GM23248 (cell line): ENCODE measurements around the gene FOXRED1. TPM values are rescaled to one million over a fixed set of nuclear protein-coding genes. Genes with fewer than 3 reads are reported as not detected.

ENCODE experiments used
- DNase-seq: peaks from one replicate; pipeline ENCODE4 v3.0.0-alpha.2; 2015
- H2AFZ ChIP-seq: fragments of 200-600 bp; sonication (generic); 2 replicates; pipeline ENCODE4 v1.6.1; 2016; ENCODE audit warnings: antibody characterized with exemption
- H3F3A ChIP-seq: fragments of 200-600 bp; sonication (generic); 2 replicates; pipeline ENCODE4 v1.6.1; 2016; ENCODE audit warnings: mild to moderate bottlenecking, antibody characterized with exemption, mixed run types; ENCODE audit not compliant: insufficient read depth
- H3K27ac ChIP-seq: fragments of 200-600 bp; sonication (generic); 2 replicates; pipeline ENCODE4 v1.5.1; 2016; ENCODE audit warnings: mild to moderate bottlenecking
- H3K27me3 ChIP-seq: fragments of 200-600 bp; sonication (generic); replicated peaks from 2 replicates; pipeline ENCODE4 v1.6.1; 2016; ENCODE audit warnings: mild to moderate bottlenecking; ENCODE audit not compliant: insufficient read depth
- H3K36me3 ChIP-seq: fragments of 200-600 bp; sonication (generic); 2 replicates; pipeline ENCODE4 v1.6.1; 2016; ENCODE audit warnings: low read depth, mild to moderate bottlenecking
- H3K4me1 ChIP-seq: fragments of 200-600 bp; sonication (generic); 2 replicates; pipeline ENCODE4 v1.6.1; 2016; ENCODE audit warnings: mild to moderate bottlenecking; ENCODE audit not compliant: insufficient read depth
- H3K4me2 ChIP-seq: fragments of 200-600 bp; sonication (generic); one replicate; pipeline ENCODE4 v1.6.1; 2016; ENCODE audit warnings: mild to moderate bottlenecking; ENCODE audit not compliant: unreplicated experiment
- H3K4me3 ChIP-seq: fragments of 200-600 bp; sonication (generic); 2 replicates; pipeline ENCODE4 v1.5.1; 2016; ENCODE audit warnings: mild to moderate bottlenecking
- H3K79me2 ChIP-seq: fragments of 200-600 bp; sonication (generic); 2 replicates; pipeline ENCODE4 v1.6.1; 2016; ENCODE audit warnings: mild to moderate bottlenecking; ENCODE audit not compliant: insufficient read depth
- H3K9ac ChIP-seq: fragments of 200-600 bp; sonication (generic); 2 replicates; pipeline ENCODE4 v1.6.1; 2016; ENCODE audit warnings: mild to moderate bottlenecking
- H3K9me2 ChIP-seq: fragments of 200-600 bp; sonication (generic); 2 replicates; pipeline ENCODE4 v1.6.1; 2016; ENCODE audit warnings: mixed run types, mild to moderate bottlenecking, moderate library complexity; ENCODE audit not compliant: insufficient read depth
- H3K9me3 ChIP-seq: fragments of 200-600 bp; sonication (generic); one replicate; pipeline ENCODE4 v1.6.1; 2017; ENCODE audit warnings: low read depth
- H4K20me1 ChIP-seq: fragments of 200-600 bp; sonication (generic); 2 replicates; pipeline ENCODE4 v1.6.0; 2016; ENCODE audit not compliant: insufficient read depth
- EZH2 ChIP-seq: fragments of 200-600 bp; sonication (generic); IDR thresholded peaks from 2 replicates; pipeline ENCODE4 v1.6.1; 2018; ENCODE audit warnings: antibody characterized with exemption, mild to moderate bottlenecking; ENCODE audit not compliant: insufficient read depth, poor library complexity, severe bottlenecking
- EZH2phosphoT487 ChIP-seq: fragments of 200-600 bp; sonication (generic); IDR thresholded peaks from 2 replicates; pipeline ENCODE4 v1.6.1; 2018; ENCODE audit warnings: antibody characterized with exemption, moderate library complexity, mild to moderate bottlenecking, low read depth; ENCODE audit not compliant: insufficient read depth
- WGBS, 2 experiments: methylation state at CpG; one replicate each; pipeline ENCODE4 v1.1.6; 2015 to 2017; ENCODE audit warnings: low lambda C conversion rate in 2 of 2, low coverage in 1 of 2; ENCODE audit errors: missing lambda C conversion rate in 2 of 2; 5-methylcytosine and 5-hydroxymethylcytosine counted together
- in situ Hi-C: fragments of 300-500 bp; cut with MboI; formaldehyde crosslinking; loops from 2 replicates; pipeline ENCODE4 v1.15.0; 2020
- polyA plus RNA-seq: library from polyadenylated mRNA; unstranded; fragments of >200 nt; fragmentation: Nextera tagmentation; extraction: Ambion mirVana; gene quantifications from 2 replicates; pipeline ENCODE4 v1.2.1, GENCODE V29; 2016
- total RNA-seq: library from RNA; depleted of rRNA; stranded (reverse); fragments of >200 nt; shearing (Covaris generic); gene quantifications from 2 replicates; pipeline ENCODE4 v1.2.3, GENCODE V29; 2014

The FOXRED1 gene
- total and polyA plus RNA-seq, 2 experiments from 2014 or later = 9.0 to 14.1 TPM

DNA sequence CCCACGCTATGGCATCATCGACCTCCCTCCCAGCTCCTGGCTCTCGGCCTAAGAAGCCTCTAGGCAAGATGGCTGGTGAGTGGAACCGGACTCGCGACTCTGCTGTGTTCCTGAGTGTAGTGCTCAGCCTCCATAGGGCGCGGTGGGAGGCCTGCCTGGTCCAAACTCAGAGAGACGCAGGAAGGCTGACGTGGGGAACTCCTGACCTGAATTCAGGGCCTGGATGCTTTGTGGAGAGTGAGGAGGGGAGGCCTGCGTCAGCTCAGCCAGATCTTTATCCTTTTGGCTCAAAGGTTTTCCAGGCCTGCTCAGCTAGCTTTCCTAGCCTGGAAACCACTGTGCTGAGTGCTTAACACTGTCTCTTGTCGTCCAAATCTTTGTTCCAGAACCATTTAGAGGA is 21.9 kb downstream of the FOXRED1 start:
- DNase-seq = no peak
- TF ChIP-seq EZH2phosphoT487 (no peak), EZH2 (no peak)
- Histone ChIP-seq H3K9me3 (no peaks in the 10 kb centered on the region), H3K27me3 (no peaks in the 10 kb centered on the region), H3K27ac (no peak overlapping the region), H3K79me2 (peaks cover 15% of the 10 kb centered on the region), H3K9me2 (no peaks in the 10 kb centered on the region), H4K20me1 (peaks cover 10% of the 10 kb centered on the region; the same call in 1 of the 2 replicates), H3K4me3 (no peak overlapping the region), H3K4me1 (no peaks in the 10 kb centered on the region), H3F3A (no peaks in the 10 kb centered on the region), H3K9ac (no peak overlapping the region), H2AFZ (no peak overlapping the region), H3K4me2 (no peak overlapping the region), H3K36me3 (peaks cover 4% of the 10 kb centered on the region; the same call in 1 of the 2 replicates)
- in situ Hi-C loops = no loop called here
- 86 to 88% methylated on average over 12 of the region's 12 CpGs for WGBS, 2 experiments

DNA sequence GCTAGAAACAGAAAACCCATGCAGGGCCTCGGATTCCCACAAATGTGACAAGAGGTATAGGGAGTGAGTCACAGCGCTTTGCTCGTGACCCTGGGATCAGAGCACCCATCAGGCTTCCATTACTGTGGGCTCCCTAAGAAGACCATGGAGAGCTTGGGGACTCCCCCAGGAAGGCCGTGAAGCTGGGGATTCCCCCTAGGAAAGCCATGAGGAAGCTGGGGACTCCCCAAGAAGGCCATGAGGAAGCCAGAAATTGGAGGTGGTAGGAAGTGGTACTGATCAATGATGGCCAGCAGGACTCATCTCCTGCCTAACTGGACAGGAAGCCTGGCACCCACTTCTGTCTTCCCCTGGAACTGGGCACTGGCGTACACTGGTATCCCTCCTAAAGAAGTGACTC is 24.8 kb downstream of the FOXRED1 start:
- no peak overlapping the region for H2AFZ ChIP-seq
- no peaks in the 10 kb centered on the region for H3K9me3 ChIP-seq
- H3K4me3 ChIP-seq = no peak overlapping the region
- WGBS, 2 experiments = 95 to 96% methylated on average over 5 of the region's 5 CpGs
- H3K27me3 ChIP-seq = no peaks in the 10 kb centered on the region
- no peak overlapping the region for H3K9ac ChIP-seq
- 0 out of 2 replicates have a peak, but pooled peaks cover 4% of the 10 kb centered on the region for H3K79me2 ChIP-seq
- H3K36me3 ChIP-seq = peaks cover 9% of the 10 kb centered on the region; the same call in 1 of the 2 replicates
- H3F3A ChIP-seq = peaks cover 6% of the 10 kb centered on the region; the same call in 1 of the 2 replicates
- in situ Hi-C loops = no loop called here
- H3K4me2 ChIP-seq = no peak overlapping the region
- H4K20me1 ChIP-seq = no peaks in the 10 kb centered on the region
- no peak overlapping the region for H3K27ac ChIP-seq
- no peaks in the 10 kb centered on the region for H3K9me2 ChIP-seq
- no peaks in the 10 kb centered on the region for H3K4me1 ChIP-seq
- TF ChIP-seq EZH2 (no peak), EZH2phosphoT487 (no peak)
- no peak for DNase-seq

GRCh38 chr11:126297004-126297403 is 28.1 kb downstream of the FOXRED1 start:
- Histone ChIP-seq H3F3A (peaks cover 6% of the 10 kb centered on the region; the same call in 1 of the 2 replicates), H3K9ac (no peak overlapping the region), H4K20me1 (no peaks in the 10 kb centered on the region), H3K4me1 (no peaks in the 10 kb centered on the region), H3K4me3 (no peak overlapping the region), H3K27me3 (no peaks in the 10 kb centered on the region), H3K4me2 (no peak overlapping the region), H3K36me3 (peaks cover 9% of the 10 kb centered on the region; the same call in 1 of the 2 replicates), H3K79me2 (peaks cover 6% of the 10 kb centered on the region; the same call in 1 of the 2 replicates), H3K27ac (no peak overlapping the region), H3K9me2 (no peaks in the 10 kb centered on the region), H3K9me3 (no peaks in the 10 kb centered on the region), H2AFZ (no peak overlapping the region)
- TF ChIP-seq EZH2phosphoT487 = no peak
- TF ChIP-seq EZH2 = no peak
- no peak for DNase-seq
- in situ Hi-C loops = no loop called here
- 78 to 80% methylated on average over 2 of the region's 2 CpGs for WGBS, 2 experiments

DNA sequence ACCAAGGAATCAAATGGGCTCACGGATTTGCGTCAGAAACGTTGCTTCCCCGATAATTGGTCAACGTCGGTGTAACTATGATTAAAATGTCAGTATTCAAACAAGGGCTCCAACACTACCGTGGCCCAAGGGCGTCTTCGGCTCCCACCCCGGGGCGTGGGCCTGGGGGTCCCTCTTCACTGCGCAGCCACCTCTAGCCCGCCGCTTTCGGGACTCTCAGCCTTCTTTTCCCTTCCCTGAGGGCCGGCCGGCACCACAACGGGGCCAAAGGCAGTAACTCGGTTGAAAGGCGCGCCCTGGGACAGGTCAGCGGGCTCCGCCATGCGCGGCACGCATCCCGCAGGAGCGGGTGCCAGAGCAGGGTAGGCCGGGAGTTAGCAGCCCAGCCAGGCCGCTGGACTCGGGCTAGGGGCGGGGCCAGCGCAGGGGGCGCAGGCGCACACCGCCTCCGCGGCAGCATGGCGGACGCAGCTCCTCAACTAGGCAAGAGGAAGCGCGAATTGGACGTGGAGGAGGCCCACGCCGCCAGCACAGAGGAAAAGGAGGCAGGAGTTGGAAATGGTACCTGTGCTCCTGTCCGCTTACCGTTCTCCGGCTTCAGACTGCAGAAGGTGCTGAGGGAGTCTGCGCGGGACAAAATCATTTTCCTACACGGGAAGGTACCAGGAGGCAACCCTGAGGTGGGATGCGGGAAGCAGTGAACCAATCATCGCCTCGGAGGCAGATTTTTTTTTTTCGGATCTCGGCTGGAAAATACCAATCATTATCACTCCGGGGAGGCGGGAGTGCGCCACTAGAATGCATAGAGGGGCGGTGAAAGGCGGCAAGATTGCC is 34.9 kb downstream of the FOXRED1 start, which contains the start of gene DCPS:
Gene DCPS (plus strand): TSS at position 438 of the 834 bp plus-strand sequence. CDS start 21 bp downstream, at position 459.
- H3K27ac ChIP-seq = peak within 1 kb of the TSS; percentile 89
- TF ChIP-seq EZH2phosphoT487 = no peak
- TF ChIP-seq EZH2 = no peak
- no peaks in the 10 kb centered on the region for H3K9me3 ChIP-seq
- H3F3A ChIP-seq = peaks cover 9% of the 10 kb centered on the region
- peak; percentile 98 for DNase-seq
- peak within 1 kb of the TSS; percentile 89 for H3K4me3 ChIP-seq
- peak within 1 kb of the TSS; percentile 92 for H3K9ac ChIP-seq
- peak within 1 kb of the TSS; percentile 95 for H2AFZ ChIP-seq
- H4K20me1 ChIP-seq = no peaks in the 10 kb centered on the region
- peaks cover 6% of the 10 kb centered on the region for H3K4me1 ChIP-seq
- H3K79me2 ChIP-seq = peaks cover 22% of the 10 kb centered on the region
- no peaks in the 10 kb centered on the region for H3K36me3 ChIP-seq
- in situ Hi-C loops = no loop called here
- peak within 1 kb of the TSS; percentile 97 for H3K4me2 ChIP-seq
- H3K27me3 ChIP-seq = no peaks in the 10 kb centered on the region
- WGBS, 2 experiments = 1% methylated on average over 60 of the region's 61 CpGs
- no peaks in the 10 kb centered on the region for H3K9me2 ChIP-seq
